Lung (tissue), 12 donors: ENCODE results near the gene TMEM254. TPM values are rescaled to one million over a fixed set of nuclear protein-coding genes. Genes with fewer than 3 reads are reported as not detected.

Experiments used
- ATAC-seq: fragments of 200-7000 bp; cut with Tn5 transposase; one replicate; pipeline ENCODE4 v1.9.1; 2020; ENCODE audit warnings: moderate number of reproducible peaks; ENCODE audit not compliant: insufficient read depth, low FRiP score
- DNase-seq, 3 donors: peaks; one replicate each; pipeline ENCODE4 v3.0.0-alpha.2; 2013 to 2017
- H3K27ac ChIP-seq, 2 donors: one replicate each; pipeline ENCODE4 v1.5.1; 2013; ENCODE audit warnings: mild to moderate bottlenecking in 2 of 2, moderate library complexity in 2 of 2, control low read depth in 1 of 2, inconsistent platforms in 1 of 2, low read depth in 1 of 2, low read length in 1 of 2
- H3K27me3 ChIP-seq, 3 donors: one replicate each; pipeline ENCODE4 v1.5.1; 2013; ENCODE audit warnings: low read length in 2 of 3; ENCODE audit not compliant: control insufficient read depth in 3 of 3, insufficient read depth in 3 of 3
- H3K36me3 ChIP-seq, 4 donors: one replicate each; pipeline ENCODE4 v1.5.1; 2013; ENCODE audit warnings: low read length in 4 of 4, mild to moderate bottlenecking in 1 of 4, moderate library complexity in 1 of 4; ENCODE audit not compliant: control insufficient read depth in 4 of 4, insufficient read depth in 4 of 4
- H3K4me1 ChIP-seq, 5 donors: one replicate each; pipeline ENCODE4 v1.5.1; 2013; ENCODE audit warnings: low read length in 5 of 5, mild to moderate bottlenecking in 2 of 5, moderate library complexity in 1 of 5; ENCODE audit not compliant: control insufficient read depth in 5 of 5, insufficient read depth in 5 of 5
- H3K4me3 ChIP-seq: one replicate; pipeline ENCODE4 v1.5.1; 2013; ENCODE audit warnings: mild to moderate bottlenecking, control low read depth, moderate library complexity
- H3K9ac ChIP-seq, 2 donors: one replicate each; pipeline ENCODE4 v1.5.1; 2013; ENCODE audit warnings: low read length in 2 of 2, control low read depth in 1 of 2; ENCODE audit not compliant: insufficient read depth in 1 of 2
- H3K9me3 ChIP-seq, 4 donors: one replicate each; pipeline ENCODE4 v1.5.1; 2013; ENCODE audit warnings: low read length in 3 of 4, mild to moderate bottlenecking in 1 of 4, moderate library complexity in 1 of 4; ENCODE audit not compliant: control insufficient read depth in 4 of 4, insufficient read depth in 3 of 4
- WGBS, 2 donors: extraction: QIAGEN DNeasy Blood & Tissue Kit; methylation state at CpG; one replicate each; pipeline ENCODE4 v1.1.7; 2013; 5-methylcytosine and 5-hydroxymethylcytosine counted together
- polyA plus RNA-seq, 2 donors: library from polyadenylated mRNA; stranded (reverse); fragments of 200-250 nt; gene quantifications; one replicate each; pipeline ENCODE4 v1.2.1, GENCODE V29; 2013
- total RNA-seq, 2 donors: library from RNA; depleted of rRNA in 1 of 2; stranded (reverse); fragments of >200 nt in 1 of 2; gene quantifications; one replicate each; pipeline ENCODE4 v1.2.1, GENCODE V29; 2014 to 2021
- TF ChIP-seq, protein P1 (sequence below): IDR thresholded peaks from 2 replicates; pipeline ENCODE4 v1.5.1; 2012; ENCODE audit warnings: mild to moderate bottlenecking; ENCODE audit errors: control extremely low read depth, extremely low read depth
- donor health status: control.
- donor health status: control.
- donor health status: Bipolar disorder and iron deficiency.
- donor health status: healthy.
- donor health status: DM: yes; HTN: yes; CAD: no.

TMEM254 gene
- total and polyA plus RNA-seq, 4 donors = 14.0 to 25.8 (median 18.6) TPM

DNA sequence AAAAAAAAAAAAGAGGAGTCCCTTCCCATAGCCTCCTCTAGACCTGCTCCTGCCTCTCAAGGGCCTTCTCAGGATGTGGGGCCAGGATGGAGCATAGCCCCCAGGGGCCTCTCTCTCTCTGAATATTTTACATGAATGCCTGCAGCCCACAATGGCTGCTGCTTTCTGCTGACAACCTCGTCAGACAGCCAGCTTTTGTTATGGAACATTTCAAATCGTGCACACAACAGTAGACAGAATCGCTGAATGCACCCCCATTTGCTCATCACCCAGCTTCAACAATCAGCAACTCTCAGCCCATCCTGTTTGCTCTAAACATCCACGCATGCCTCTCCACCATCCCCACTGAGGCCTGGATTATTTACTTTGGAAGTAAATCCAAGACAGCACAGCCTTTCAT, 59.5 kb downstream of the TMEM254 start:
- ATAC-seq (no peak), DNase-seq (peak in 2 of 3 donors; percentile 40 to 45)
- TF ChIP-seq, protein P1, sequence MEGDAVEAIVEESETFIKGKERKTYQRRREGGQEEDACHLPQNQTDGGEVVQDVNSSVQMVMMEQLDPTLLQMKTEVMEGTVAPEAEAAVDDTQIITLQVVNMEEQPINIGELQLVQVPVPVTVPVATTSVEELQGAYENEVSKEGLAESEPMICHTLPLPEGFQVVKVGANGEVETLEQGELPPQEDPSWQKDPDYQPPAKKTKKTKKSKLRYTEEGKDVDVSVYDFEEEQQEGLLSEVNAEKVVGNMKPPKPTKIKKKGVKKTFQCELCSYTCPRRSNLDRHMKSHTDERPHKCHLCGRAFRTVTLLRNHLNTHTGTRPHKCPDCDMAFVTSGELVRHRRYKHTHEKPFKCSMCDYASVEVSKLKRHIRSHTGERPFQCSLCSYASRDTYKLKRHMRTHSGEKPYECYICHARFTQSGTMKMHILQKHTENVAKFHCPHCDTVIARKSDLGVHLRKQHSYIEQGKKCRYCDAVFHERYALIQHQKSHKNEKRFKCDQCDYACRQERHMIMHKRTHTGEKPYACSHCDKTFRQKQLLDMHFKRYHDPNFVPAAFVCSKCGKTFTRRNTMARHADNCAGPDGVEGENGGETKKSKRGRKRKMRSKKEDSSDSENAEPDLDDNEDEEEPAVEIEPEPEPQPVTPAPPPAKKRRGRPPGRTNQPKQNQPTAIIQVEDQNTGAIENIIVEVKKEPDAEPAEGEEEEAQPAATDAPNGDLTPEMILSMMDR = no peak
- H3K4me1 ChIP-seq = peaks cover 0 to 40% (median 2%) of the 10 kb centered on the region in 5 donors
- peaks cover 0 to 2% (median 0%) of the 10 kb centered on the region in 4 donors for H3K9me3 ChIP-seq
- H3K27ac ChIP-seq = no peak overlapping the region
- peaks cover 0 to 4% (median 0%) of the 10 kb centered on the region in 4 donors for H3K36me3 ChIP-seq
- no peak overlapping the region for H3K9ac ChIP-seq
- no peak overlapping the region for H3K4me3 ChIP-seq
- H3K27me3 ChIP-seq = no peaks in the 10 kb centered on the region
- 65 to 71% methylated on average over 4 of the region's 4 CpGs for WGBS, 2 donors

DNA sequence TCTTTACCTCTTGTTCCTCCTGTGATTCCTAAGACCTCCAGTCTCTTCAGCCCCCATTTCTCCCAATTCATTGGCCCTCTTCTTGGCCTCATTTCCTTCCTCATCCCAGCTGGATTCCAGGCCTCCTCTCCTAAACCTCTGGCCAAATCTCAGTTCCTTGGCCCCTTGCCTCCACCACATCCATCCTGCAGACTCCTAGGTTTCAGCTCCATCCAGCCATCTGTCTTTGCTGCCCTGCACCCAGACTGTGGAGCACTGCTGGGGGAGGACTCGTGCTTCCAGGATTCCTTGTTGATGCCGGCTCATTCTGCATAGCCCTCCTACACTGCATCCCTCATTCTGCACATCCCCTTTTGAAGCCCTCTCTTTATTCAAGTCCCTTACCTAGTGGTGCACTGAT, 60.8 kb downstream of the TMEM254 start:
- Histone ChIP-seq H3K4me3 (no peak overlapping the region), H3K36me3 (peaks cover 0 to 4% (median 0%) of the 10 kb centered on the region in 4 donors), H3K4me1 (peaks cover 0 to 30% (median 4%) of the 10 kb centered on the region in 5 donors), H3K9ac (no peak overlapping the region), H3K27ac (no peak overlapping the region), H3K27me3 (no peaks in the 10 kb centered on the region), H3K9me3 (peaks cover 0 to 2% (median 0%) of the 10 kb centered on the region in 4 donors)
- TF ChIP-seq, protein P1 = no peak
- DNase-seq (no peak), ATAC-seq (no peak)
- 78 to 86% methylated on average over 2 of the region's 2 CpGs for WGBS, 2 donors

DNA sequence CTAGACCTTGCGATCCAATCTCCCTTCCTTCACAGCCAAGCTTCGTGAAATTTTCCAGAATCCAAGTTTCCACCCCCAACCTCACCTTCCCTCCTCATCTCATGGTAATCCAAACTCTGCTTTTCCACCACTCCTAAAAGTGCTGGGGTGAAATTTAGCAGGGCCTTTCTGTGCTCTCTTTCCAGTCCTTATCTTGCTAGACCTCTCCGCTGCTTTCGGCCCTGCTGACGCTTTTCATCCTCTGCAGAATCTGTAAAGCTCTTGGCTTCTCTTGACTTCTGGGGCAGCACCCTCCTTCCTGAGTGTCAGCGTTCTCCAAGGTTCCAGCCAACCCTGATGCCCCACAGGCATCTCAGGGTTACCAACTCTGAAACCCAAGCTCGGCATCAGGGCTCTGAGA, 61.8 kb downstream of the TMEM254 start:
- Histone ChIP-seq H3K9ac (no peak overlapping the region), H3K9me3 (peaks cover 0 to 2% (median 0%) of the 10 kb centered on the region in 4 donors), H3K4me3 (no peak overlapping the region), H3K27me3 (no peaks in the 10 kb centered on the region), H3K4me1 (peaks cover 0 to 30% (median 7%) of the 10 kb centered on the region in 5 donors), H3K36me3 (peaks cover 0 to 4% (median 0%) of the 10 kb centered on the region in 4 donors), H3K27ac (no peak overlapping the region)
- ATAC-seq = no peak
- 86 to 91% methylated on average over 7 of the region's 7 CpGs for WGBS, 2 donors
- DNase-seq = no peak
- TF ChIP-seq, protein P1 = no peak
